Body of pancreas (tissue), 4 donors: ENCODE data around the gene HOXD3.

Experiments used
- CTCF ChIP-seq, 7 experiments: fragments of 450-650 bp in 4 of 7; fragments of 200-600 bp in 3 of 7; sonication (generic) in 3 of 7; IDR thresholded peaks; one replicate each; pipeline ENCODE4 v1.5.1; 2016 to 2019; ENCODE audit warnings: antibody characterized with exemption in 7 of 7
- POLR2A ChIP-seq, 3 donors: fragments of 450-650 bp; IDR thresholded peaks; one replicate each; pipeline ENCODE4 v1.6.1; 2016; ENCODE audit warnings: antibody characterized with exemption in 3 of 3, mild to moderate bottlenecking in 2 of 3

GRCh38 chr2:176146645-176147044 lies 10.5 kb upstream of the HOXD3 start:
- TF ChIP-seq CTCF (IDR thresholded peaks at IDR 0.05) (no peak), POLR2A (IDR thresholded peaks at IDR 0.05) (no peak)
